Stomach smooth muscle (tissue), 2 donors: ENCODE results near the gene MMGT1.

Source experiments
- H3K27ac ChIP-seq: one replicate; pipeline ENCODE4 v1.7.0; 2013; ENCODE audit warnings: mild to moderate bottlenecking, low read length, inconsistent platforms
- H3K27me3 ChIP-seq, 2 donors: one replicate each; pipeline ENCODE4 v1.7.0; 2013; ENCODE audit warnings: low read length in 2 of 2; ENCODE audit not compliant: insufficient read depth in 2 of 2, control insufficient read depth in 1 of 2
- H3K36me3 ChIP-seq, 2 donors: one replicate each; pipeline ENCODE4 v1.7.0; 2013; ENCODE audit warnings: low read length in 2 of 2; ENCODE audit not compliant: control insufficient read depth in 2 of 2, insufficient read depth in 2 of 2
- H3K4me1 ChIP-seq: one replicate; pipeline ENCODE4 v1.7.0; 2013; ENCODE audit warnings: low read length; ENCODE audit not compliant: control insufficient read depth, insufficient read depth
- H3K4me3 ChIP-seq, 2 donors: one replicate each; pipeline ENCODE4 v1.7.0; 2013; ENCODE audit warnings: low read length in 2 of 2
- H3K9ac ChIP-seq, 2 donors: one replicate each; pipeline ENCODE4 v1.7.0; 2013; ENCODE audit warnings: low read length in 2 of 2, mild to moderate bottlenecking in 1 of 2
- H3K9me3 ChIP-seq, 2 donors: one replicate each; pipeline ENCODE4 v1.7.0; 2013; ENCODE audit warnings: low read length in 2 of 2; ENCODE audit not compliant: control insufficient read depth in 2 of 2
- donor health status: healthy.
- donor health status: Pancreatic carcinoma.

Gene MMGT1

GRCh38 chrX:135973548-135974278 is at the start of gene MMGT1:
MMGT1 (minus strand) TSS chrX:135973988; CDS start chrX:135973675, 313 bp downstream.
- Histone ChIP-seq H3K4me3 (peak within 1 kb of the TSS; percentile 85 to 93), H3K4me1 (no peaks in the 10 kb centered on the region), H3K9ac (peak within 1 kb of the TSS; percentile 88 to 90), H3K27ac (peak within 1 kb of the TSS; percentile 86), H3K27me3 (no peaks in the 10 kb centered on the region), H3K9me3 (no peaks in the 10 kb centered on the region), H3K36me3 (no peaks in the 10 kb centered on the region)

DNA sequence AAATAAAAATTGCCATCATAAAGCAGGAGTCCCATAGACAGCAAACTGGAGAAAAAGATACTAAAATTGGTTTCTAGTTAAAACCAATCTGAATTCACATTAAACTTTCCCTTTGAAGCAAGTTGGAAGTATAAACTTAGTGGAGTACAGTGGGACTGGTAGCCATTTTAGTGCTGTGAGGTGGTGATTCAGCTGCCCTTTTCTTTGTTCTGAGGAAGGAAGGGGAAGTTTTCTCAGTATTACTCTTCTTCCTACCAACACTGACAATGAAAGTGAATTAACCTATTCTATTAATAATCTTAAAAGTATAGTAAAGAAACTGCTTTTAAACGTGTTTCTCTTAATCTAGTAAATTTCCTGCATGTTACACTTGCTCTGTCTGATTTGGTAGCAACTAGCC is 48.1 kb upstream of the MMGT1 start:
- H3K4me3 ChIP-seq: no peak overlapping the region
- H3K27me3 ChIP-seq: peaks cover 0 to 10% of the 10 kb centered on the region in 2 donors
- H3K9ac ChIP-seq: no peak overlapping the region
- no peaks in the 10 kb centered on the region for H3K4me1 ChIP-seq
- H3K36me3 ChIP-seq: peaks cover 0 to 2% of the 10 kb centered on the region in 2 donors
- no peaks in the 10 kb centered on the region for H3K9me3 ChIP-seq
- H3K27ac ChIP-seq: no peak overlapping the region

DNA sequence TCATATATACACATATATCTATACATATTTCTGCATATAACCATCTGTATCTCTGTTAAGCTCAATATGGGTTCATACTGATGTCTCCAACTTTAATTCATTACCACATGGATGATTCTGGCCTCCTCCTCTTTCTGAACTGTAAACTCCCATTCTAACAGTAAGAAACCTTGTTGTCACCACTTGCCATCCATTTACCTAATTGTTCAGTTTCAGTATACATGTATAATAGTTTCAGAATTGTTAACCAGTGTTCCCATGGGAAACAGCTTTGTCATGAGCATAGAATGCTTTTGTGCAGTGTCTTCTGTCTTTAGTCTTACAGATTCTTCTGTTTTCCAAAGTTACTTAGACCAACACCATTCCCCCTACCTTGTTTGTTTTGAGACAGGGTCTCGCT is 47.4 kb upstream of the MMGT1 start:
- peaks cover 0 to 10% of the 10 kb centered on the region in 2 donors for H3K27me3 ChIP-seq

DNA sequence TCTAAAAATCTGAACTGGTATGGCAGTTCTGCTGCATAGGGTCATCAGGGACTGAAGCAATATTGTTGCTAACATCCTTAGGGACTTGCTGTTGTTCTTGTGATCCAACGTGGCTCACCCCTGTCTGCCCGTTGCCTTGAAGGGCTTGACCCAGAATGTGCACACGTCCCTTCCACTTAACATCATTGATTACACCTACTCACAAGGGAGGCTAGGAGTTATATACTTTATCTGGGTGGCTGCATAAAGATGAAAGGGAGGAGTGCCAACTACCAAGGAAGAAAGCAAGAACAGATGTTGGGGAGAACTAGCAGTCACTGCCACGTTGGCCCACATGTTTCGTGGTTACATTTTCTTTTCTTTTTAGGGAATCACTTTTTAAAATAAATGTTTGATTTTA is 45.4 kb upstream of the MMGT1 start:
- H3K36me3 ChIP-seq: peaks cover 0 to 2% of the 10 kb centered on the region in 2 donors
- H3K27me3 ChIP-seq: peaks cover 0 to 13% of the 10 kb centered on the region in 2 donors
- H3K9me3 ChIP-seq: no peaks in the 10 kb centered on the region
- no peaks in the 10 kb centered on the region for H3K4me1 ChIP-seq
- H3K4me3 ChIP-seq: no peak overlapping the region
- no peak overlapping the region for H3K27ac ChIP-seq
- H3K9ac ChIP-seq: no peak overlapping the region

More for the DNA sequence above, 47.4 kb upstream of the MMGT1 start:
- Histone ChIP-seq H3K36me3 (peaks cover 0 to 2% of the 10 kb centered on the region in 2 donors), H3K9ac (no peak overlapping the region), H3K4me3 (no peak overlapping the region), H3K9me3 (no peaks in the 10 kb centered on the region), H3K27ac (no peak overlapping the region), H3K4me1 (no peaks in the 10 kb centered on the region)

DNA sequence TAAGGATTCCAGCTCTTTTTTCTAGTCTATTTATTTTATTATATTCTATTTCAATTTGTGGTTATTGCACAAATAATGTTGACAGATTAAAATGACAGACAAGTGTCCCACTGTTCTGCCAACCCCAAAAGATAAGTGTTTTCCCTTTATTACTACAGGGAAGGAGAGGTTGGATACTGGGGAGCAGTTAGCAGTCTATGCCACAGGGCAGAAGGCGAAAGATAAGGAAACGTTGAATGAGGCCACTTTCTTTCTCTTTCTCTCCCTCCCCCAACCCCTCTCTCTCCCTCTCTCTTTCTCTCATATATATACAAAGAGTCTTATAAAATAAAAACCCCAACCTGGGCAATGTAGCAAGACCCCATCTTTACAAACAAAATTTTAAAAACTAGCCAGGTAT is 43.1 kb upstream of the MMGT1 start:
- Histone ChIP-seq H3K9me3 (no peaks in the 10 kb centered on the region), H3K9ac (no peak overlapping the region), H3K27me3 (peaks cover 0 to 11% of the 10 kb centered on the region in 2 donors), H3K27ac (no peak overlapping the region), H3K4me3 (no peak overlapping the region), H3K36me3 (peaks cover 0 to 2% of the 10 kb centered on the region in 2 donors), H3K4me1 (no peaks in the 10 kb centered on the region)

DNA sequence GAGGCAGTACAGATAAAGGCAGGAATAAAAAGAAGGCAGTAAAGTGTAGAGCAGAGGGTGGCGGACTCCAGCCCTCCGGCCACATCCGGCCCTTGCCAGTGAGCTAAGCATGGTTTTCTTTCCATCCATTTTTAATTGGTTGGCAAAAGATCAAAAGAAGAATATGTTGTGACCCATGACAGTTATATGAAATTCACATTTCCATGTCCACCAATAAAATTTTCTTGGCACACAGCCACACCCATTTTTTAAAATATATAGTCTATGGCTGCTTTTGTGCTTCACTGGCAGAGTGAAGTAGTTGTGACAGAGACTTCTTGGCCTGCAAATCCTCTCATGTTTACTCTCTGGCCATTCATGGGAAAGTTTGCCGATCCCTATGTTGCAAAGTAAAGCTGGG is 41.2 kb upstream of the MMGT1 start:
- Histone ChIP-seq H3K9ac (no peak overlapping the region), H3K9me3 (no peaks in the 10 kb centered on the region), H3K27ac (no peak overlapping the region), H3K4me3 (no peak overlapping the region), H3K27me3 (peaks cover 0 to 13% of the 10 kb centered on the region in 2 donors), H3K36me3 (peaks cover 0 to 2% of the 10 kb centered on the region in 2 donors), H3K4me1 (no peaks in the 10 kb centered on the region)

- no peaks in the 10 kb centered on the region for H3K9me3 ChIP-seq
- H3K27ac ChIP-seq: no peak overlapping the region
- no peak overlapping the region for H3K4me3 ChIP-seq
- H3K27me3 ChIP-seq: peaks cover 0 to 6% of the 10 kb centered on the region in 2 donors
- H3K9ac ChIP-seq: no peak overlapping the region
- H3K4me1 ChIP-seq: peaks cover 2% of the 10 kb centered on the region
- H3K36me3 ChIP-seq: no peaks in the 10 kb centered on the region
Measured at GRCh38 chrX:135988245-135988644, 14.5 kb upstream of the MMGT1 start.

DNA sequence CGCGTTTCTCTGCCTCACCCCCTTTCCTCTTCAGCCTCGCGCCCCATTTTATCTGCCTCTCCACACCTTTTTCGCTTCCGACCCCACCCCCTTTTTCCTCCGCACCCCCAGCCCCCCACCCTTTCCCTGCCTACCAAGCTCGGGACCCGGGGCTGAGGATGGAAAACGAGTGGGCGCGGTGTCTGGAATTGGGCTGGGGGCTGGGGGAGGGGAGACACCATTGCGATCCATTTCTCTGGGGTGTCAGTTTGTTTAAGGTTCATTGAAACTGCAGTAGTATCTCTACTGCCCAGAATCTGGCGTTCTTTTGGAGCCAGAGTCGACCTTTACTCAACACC is 12.2 kb upstream of the MMGT1 start:
- Histone ChIP-seq H3K36me3 (no peaks in the 10 kb centered on the region), H3K4me1 (peaks cover 2% of the 10 kb centered on the region), H3K27ac (no peak overlapping the region), H3K9ac (peak overlapping the region; percentile 66 to 81), H3K9me3 (no peaks in the 10 kb centered on the region), H3K4me3 (peak overlapping the region; percentile 73 to 78), H3K27me3 (peaks cover 0 to 4% of the 10 kb centered on the region in 2 donors)

DNA sequence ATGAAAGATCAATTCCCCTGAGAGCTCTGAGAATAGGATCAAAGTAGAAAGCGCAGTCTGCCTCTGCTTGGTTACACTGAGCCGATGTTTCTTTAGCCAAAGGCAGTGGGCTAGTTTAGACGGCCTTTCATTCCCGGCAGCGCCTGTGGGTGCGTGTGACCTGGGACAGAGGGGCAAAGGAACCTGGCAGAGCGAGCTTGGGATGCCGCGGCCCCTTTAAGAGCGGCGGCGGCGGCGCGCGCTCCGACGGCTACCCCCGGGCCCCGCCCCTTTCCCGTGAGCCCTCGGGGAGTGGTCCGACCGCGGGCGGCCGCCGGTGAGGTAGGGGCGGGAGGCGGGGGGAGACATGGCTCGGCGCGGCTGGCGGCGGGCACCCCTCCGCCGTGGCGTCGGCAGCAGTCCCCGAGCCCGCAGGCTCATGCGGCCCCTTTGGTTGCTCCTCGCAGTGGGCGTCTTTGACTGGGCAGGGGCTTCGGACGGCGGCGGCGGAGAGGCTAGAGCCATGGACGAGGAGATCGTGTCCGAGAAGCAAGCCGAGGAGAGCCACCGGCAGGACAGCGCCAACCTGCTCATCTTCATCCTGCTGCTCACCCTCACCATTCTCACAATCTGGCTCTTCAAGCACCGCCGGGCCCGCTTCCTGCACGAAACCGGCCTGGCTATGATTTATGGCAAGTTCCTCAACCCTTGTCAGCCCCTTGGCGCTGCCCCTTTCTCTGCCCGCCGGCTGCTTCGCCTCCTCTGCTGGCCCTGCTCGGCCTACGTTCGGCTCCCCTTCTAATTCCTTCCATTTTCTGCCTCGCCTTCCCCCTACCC is 11.6 kb upstream of the MMGT1 start, which contains the start of gene SLC9A6:
SLC9A6 (plus strand) TSS at position 279 of the 816 bp plus-strand sequence; CDS start at position 503, 224 bp downstream.
- Histone ChIP-seq H3K4me1 (peaks cover 2% of the 10 kb centered on the region), H3K9ac (peak within 1 kb of the TSS; percentile 81 to 82), H3K4me3 (peak within 1 kb of the TSS; percentile 78), H3K36me3 (no peaks in the 10 kb centered on the region), H3K9me3 (no peaks in the 10 kb centered on the region), H3K27ac (peak within 1 kb of the TSS; percentile 41), H3K27me3 (peaks cover 0 to 6% of the 10 kb centered on the region in 2 donors)

DNA sequence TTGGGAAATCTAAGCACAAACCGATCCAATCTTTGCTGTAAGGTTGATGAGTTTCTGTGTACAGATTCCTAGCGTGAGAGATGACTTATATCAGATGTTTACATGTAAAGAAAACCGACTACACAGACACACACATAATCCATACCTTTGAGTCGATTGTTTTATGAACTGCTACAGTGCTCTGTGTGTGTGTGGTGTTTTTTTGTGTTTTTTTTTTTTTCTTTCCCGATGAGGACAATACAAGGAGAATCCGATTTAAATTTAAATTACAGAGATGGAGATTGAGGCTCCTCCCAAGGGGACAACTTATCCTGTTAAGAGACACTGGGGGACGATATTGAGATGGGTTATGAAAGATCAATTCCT is 11.0 kb upstream of the MMGT1 start:
- Histone ChIP-seq H3K4me1 (peaks cover 2% of the 10 kb centered on the region), H3K27ac (peak overlapping the region; percentile 41), H3K9ac (peak overlapping the region; percentile 81 to 82), H3K36me3 (no peaks in the 10 kb centered on the region), H3K27me3 (peaks cover 0 to 6% of the 10 kb centered on the region in 2 donors), H3K4me3 (peak overlapping the region; percentile 78), H3K9me3 (no peaks in the 10 kb centered on the region)
